Measurements from ENCODE around the gene PSMD10. TPM values are rescaled to one million over a fixed set of nuclear protein-coding genes. Genes with fewer than 3 reads are reported as not detected.

PSMD10 gene
- polyA plus RNA-seq, 1 donor (not counting 4 experiments of a cell fraction or from before 2014, with no cell fraction given) = 89.3 TPM

- H3K4me3 ChIP-seq (ENCODE audit: control insufficient read depth in 2 of 3, extremely low read depth in 1 of 3, insufficient read depth in 2 of 3, low read depth in 1 of 3, low read length in 3 of 3) = no peak overlapping the region
- no peaks in the 10 kb centered on the region for H3K9me1 ChIP-seq (ENCODE audit: control insufficient read depth, extremely low read depth, insufficient read depth, low read length)
- TF ChIP-seq, protein P1, sequence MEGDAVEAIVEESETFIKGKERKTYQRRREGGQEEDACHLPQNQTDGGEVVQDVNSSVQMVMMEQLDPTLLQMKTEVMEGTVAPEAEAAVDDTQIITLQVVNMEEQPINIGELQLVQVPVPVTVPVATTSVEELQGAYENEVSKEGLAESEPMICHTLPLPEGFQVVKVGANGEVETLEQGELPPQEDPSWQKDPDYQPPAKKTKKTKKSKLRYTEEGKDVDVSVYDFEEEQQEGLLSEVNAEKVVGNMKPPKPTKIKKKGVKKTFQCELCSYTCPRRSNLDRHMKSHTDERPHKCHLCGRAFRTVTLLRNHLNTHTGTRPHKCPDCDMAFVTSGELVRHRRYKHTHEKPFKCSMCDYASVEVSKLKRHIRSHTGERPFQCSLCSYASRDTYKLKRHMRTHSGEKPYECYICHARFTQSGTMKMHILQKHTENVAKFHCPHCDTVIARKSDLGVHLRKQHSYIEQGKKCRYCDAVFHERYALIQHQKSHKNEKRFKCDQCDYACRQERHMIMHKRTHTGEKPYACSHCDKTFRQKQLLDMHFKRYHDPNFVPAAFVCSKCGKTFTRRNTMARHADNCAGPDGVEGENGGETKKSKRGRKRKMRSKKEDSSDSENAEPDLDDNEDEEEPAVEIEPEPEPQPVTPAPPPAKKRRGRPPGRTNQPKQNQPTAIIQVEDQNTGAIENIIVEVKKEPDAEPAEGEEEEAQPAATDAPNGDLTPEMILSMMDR (optimal IDR thresholded peaks at IDR 0.05 in 1 of 3, IDR thresholded peaks at IDR 0.05 in 1 of 3, conservative IDR thresholded peaks at IDR 0.05 in 1 of 3; ENCODE audit: extremely low read depth in 1 of 3, insufficient read depth in 2 of 3, low read length in 3 of 3) = no peak
- TF ChIP-seq EZH2 (IDR thresholded peaks at IDR 0.05; ENCODE audit: low read length) = no peak
- no peak for FAIRE-seq
- H3K9me3 ChIP-seq (ENCODE audit: control insufficient read depth, low read depth, low read length) = no peaks in the 10 kb centered on the region
- H3K4me1 ChIP-seq (ENCODE audit: control insufficient read depth, extremely low read depth, insufficient read depth, low read length) = no peaks in the 10 kb centered on the region
- no peaks in the 10 kb centered on the region for H3K36me3 ChIP-seq (ENCODE audit: control insufficient read depth in 2 of 2, extremely low read depth in 1 of 2, insufficient read depth in 2 of 2, low read length in 2 of 2)
- H3K27me3 ChIP-seq (ENCODE audit: control insufficient read depth, extremely low read depth, insufficient read depth, low read length) = no peaks in the 10 kb centered on the region
- H4K20me1 ChIP-seq (ENCODE audit: control insufficient read depth, extremely low read depth, insufficient read depth, low read length) = no peaks in the 10 kb centered on the region
- no peak overlapping the region for H3K27ac ChIP-seq (ENCODE audit: control insufficient read depth, insufficient read depth, low read length)
- no peaks in the 10 kb centered on the region for H3K79me2 ChIP-seq (ENCODE audit: control insufficient read depth, insufficient read depth, low read length)
- H3K9ac ChIP-seq (ENCODE audit: control insufficient read depth, extremely low read depth, insufficient read depth, low read length) = no peak overlapping the region
- H3K4me2 ChIP-seq (ENCODE audit: control insufficient read depth, extremely low read depth, insufficient read depth, low read depth, low read length) = no peak overlapping the region
- dilution Hi-C loops (cut with MboI; ENCODE audit: extremely low pct_ligation_motif_present, low sequenced_read_pairs) = no loop called here
- H2AFZ ChIP-seq (ENCODE audit: control insufficient read depth, low read length) = no peak overlapping the region
- no peak for DNase-seq (ENCODE audit: low read depth, low spot score)
Measured at GRCh38 chrX:108114541-108114940, 23.2 kb upstream of the PSMD10 start.

DNA sequence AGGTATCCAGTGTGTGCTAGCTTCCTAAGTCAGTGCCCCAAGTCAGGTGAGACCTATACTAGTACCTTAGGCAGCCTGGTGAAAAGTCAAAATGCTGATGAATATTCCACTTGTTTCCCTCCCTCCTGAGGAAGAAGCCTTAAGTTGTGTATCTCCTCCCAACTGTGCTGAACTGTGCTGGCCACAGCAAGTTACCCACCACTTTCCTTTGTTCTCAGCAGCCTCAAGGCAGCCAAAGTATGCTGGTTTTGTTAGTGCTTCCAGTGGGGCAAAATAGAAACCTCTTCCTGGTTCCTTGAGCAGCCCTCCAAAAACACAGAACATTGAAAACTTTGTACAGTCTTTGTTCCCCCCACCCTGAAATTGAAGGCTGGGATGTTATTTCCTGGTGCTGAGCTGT is 14.1 kb upstream of the PSMD10 start:
- Histone ChIP-seq H2AFZ (ENCODE audit: control insufficient read depth, low read length) (no peak overlapping the region), H3K79me2 (ENCODE audit: control insufficient read depth, insufficient read depth, low read length) (no peaks in the 10 kb centered on the region), H3K27me3 (ENCODE audit: control insufficient read depth, extremely low read depth, insufficient read depth, low read length) (peaks cover 3% of the 10 kb centered on the region), H4K20me1 (ENCODE audit: control insufficient read depth, extremely low read depth, insufficient read depth, low read length) (no peaks in the 10 kb centered on the region), H3K4me3 (ENCODE audit: control insufficient read depth in 2 of 3, extremely low read depth in 1 of 3, insufficient read depth in 2 of 3, low read depth in 1 of 3, low read length in 3 of 3) (no peak overlapping the region), H3K9me1 (ENCODE audit: control insufficient read depth, extremely low read depth, insufficient read depth, low read length) (no peaks in the 10 kb centered on the region), H3K9ac (ENCODE audit: control insufficient read depth, extremely low read depth, insufficient read depth, low read length) (no peak overlapping the region), H3K27ac (ENCODE audit: control insufficient read depth, insufficient read depth, low read length) (no peak overlapping the region), H3K36me3 (ENCODE audit: control insufficient read depth in 2 of 2, extremely low read depth in 1 of 2, insufficient read depth in 2 of 2, low read length in 2 of 2) (no peaks in the 10 kb centered on the region), H3K4me1 (ENCODE audit: control insufficient read depth, extremely low read depth, insufficient read depth, low read length) (no peaks in the 10 kb centered on the region), H3K4me2 (ENCODE audit: control insufficient read depth, extremely low read depth, insufficient read depth, low read depth, low read length) (no peak overlapping the region), H3K9me3 (ENCODE audit: control insufficient read depth, low read depth, low read length) (no peaks in the 10 kb centered on the region)
- FAIRE-seq (no peak), DNase-seq (ENCODE audit: low read depth, low spot score) (no peak)
- dilution Hi-C loops (cut with MboI; ENCODE audit: extremely low pct_ligation_motif_present, low sequenced_read_pairs) = no loop called here
- TF ChIP-seq, protein P1 (optimal IDR thresholded peaks at IDR 0.05 in 1 of 3, IDR thresholded peaks at IDR 0.05 in 1 of 3, conservative IDR thresholded peaks at IDR 0.05 in 1 of 3; ENCODE audit: extremely low read depth in 1 of 3, insufficient read depth in 2 of 3, low read length in 3 of 3) = no peak
- no peak for TF ChIP-seq EZH2 (IDR thresholded peaks at IDR 0.05; ENCODE audit: low read length)

Data from keratinocyte (primary cell).